A673 (cell line): ENCODE measurements around the gene INTS11. TPM values are rescaled to one million over a fixed set of nuclear protein-coding genes. Genes with fewer than 3 reads are reported as not detected.

ENCODE experiments used
- BruUV-seq: library from RNA; stranded (reverse); fragments of 400-500 nt; replicated peaks from 2 replicates; lab custom pipeline; 2021; lab: Mats Ljungman, UMichigan
- CTCF ChIA-PET: fragments of 300-600 bp; sonication (Branson Sonifier 250); formaldehyde crosslinking; loops from one replicate; lab custom pipeline; 2022; ENCODE audit warnings: antibody characterized with exemption; lab: Charles Lee
- POLR2A ChIA-PET: fragments of 300-600 bp; sonication (Branson Sonifier 250); formaldehyde crosslinking; loops from one replicate; lab custom pipeline; 2022; ENCODE audit warnings: antibody characterized with exemption; ENCODE audit not compliant: low non-redundant PET; lab: Charles Lee
- DNase-seq: peaks from one replicate; pipeline ENCODE4 v3.0.0-alpha.2; 2015; ENCODE audit warnings: low spot score
- H3K27ac ChIP-seq: fragments of 200-600 bp; sonication (generic); 2 replicates; pipeline ENCODE4 v1.5.1; 2016; ENCODE audit warnings: mixed run types, low read depth, mild to moderate bottlenecking, mixed read lengths, antibody characterized with exemption, low read length; ENCODE audit not compliant: poor library complexity, severe bottlenecking
- H3K27me3 ChIP-seq: fragments of 200-600 bp; sonication (generic); replicated peaks from 2 replicates; pipeline ENCODE4 v1.6.1; 2017; ENCODE audit warnings: mixed run types, low read depth, mild to moderate bottlenecking, mixed read lengths, antibody characterized with exemption, low read length; ENCODE audit not compliant: insufficient read depth, poor library complexity
- H3K36me3 ChIP-seq: fragments of 200-600 bp; sonication (generic); 2 replicates; pipeline ENCODE4 v1.6.1; 2016; ENCODE audit warnings: mixed run types, mild to moderate bottlenecking, mixed read lengths, antibody characterized with exemption, low read length; ENCODE audit not compliant: insufficient read depth, poor library complexity, severe bottlenecking
- H3K4me1 ChIP-seq: fragments of 200-600 bp; sonication (generic); 2 replicates; pipeline ENCODE4 v1.6.1; 2017; ENCODE audit warnings: mixed run types, mild to moderate bottlenecking, mixed read lengths, antibody characterized with exemption, low read length; ENCODE audit not compliant: insufficient read depth, poor library complexity, severe bottlenecking
- H3K4me3 ChIP-seq: fragments of 200-600 bp; sonication (generic); 2 replicates; pipeline ENCODE4 v1.5.1; 2016; ENCODE audit warnings: low read depth, mixed run types, mild to moderate bottlenecking, mixed read lengths, low read length; ENCODE audit not compliant: poor library complexity, severe bottlenecking
- H3K9me3 ChIP-seq: fragments of 200-600 bp; sonication (generic); 2 replicates; pipeline ENCODE4 v1.6.1; 2016; ENCODE audit warnings: mixed run types, low read depth, mild to moderate bottlenecking, mixed read lengths, antibody characterized with exemption, low read length; ENCODE audit not compliant: poor library complexity, severe bottlenecking
- CTCF ChIP-seq: fragments of 300-800, 200-600 bp; sonication (generic); conservative IDR thresholded peaks from 2 replicates; pipeline ENCODE4 v1.5.1; 2017; ENCODE audit warnings: low read depth, mild to moderate bottlenecking, antibody characterized with exemption, low read length, moderate library complexity, mixed read lengths
- EZH2 ChIP-seq: fragments of 200-600 bp; sonication (generic); IDR thresholded peaks from 2 replicates; pipeline ENCODE4 v1.6.1; 2017; ENCODE audit warnings: borderline replicate concordance, low read depth, mild to moderate bottlenecking, mixed read lengths, antibody characterized with exemption, low read length; ENCODE audit not compliant: poor library complexity, severe bottlenecking
- intact Hi-C: fragments of 100-400 bp; cut with micrococcal nuclease; formaldehyde crosslinking; loops from one replicate; pipeline ENCODE4 v1.10.0; 2022; ENCODE audit not compliant: unreplicated experiment
- total RNA-seq: library from RNA; stranded (reverse); gene quantifications from 2 replicates; pipeline ENCODE4 v1.2.3, GENCODE V29; 2021

Gene INTS11
- total RNA-seq, 1 experiment from 2014 or later: 156 TPM

GRCh38 chr1:1347663-1348419, 23.4 kb upstream of the INTS11 start:
- no peak for TF ChIP-seq CTCF
- Histone ChIP-seq H3K9me3 (no peaks in the 10 kb centered on the region), H3K27me3 (no peaks in the 10 kb centered on the region), H3K4me3 (peak overlapping the region; percentile 86), H3K4me1 (peaks cover 3% of the 10 kb centered on the region), H3K36me3 (no peaks in the 10 kb centered on the region), H3K27ac (peak overlapping the region; percentile 75)
- ChIA-PET POLR2A (no interaction called here), CTCF (no interaction called here)
- no peak for DNase-seq
- BruUV-seq: no TSS peak
- intact Hi-C loops: no loop called here

- ChIA-PET POLR2A (no interaction called here), CTCF (no interaction called here)
- Histone ChIP-seq H3K36me3 (no peaks in the 10 kb centered on the region), H3K9me3 (no peaks in the 10 kb centered on the region), H3K4me1 (peaks cover 3% of the 10 kb centered on the region), H3K27me3 (no peaks in the 10 kb centered on the region), H3K4me3 (peak overlapping the region; percentile 86), H3K27ac (no peak overlapping the region)
- DNase-seq: no peak
- no TSS peak for BruUV-seq
- intact Hi-C loops: no loop called here
- TF ChIP-seq CTCF: no peak
- TF ChIP-seq EZH2: no peak
Observed at GRCh38 chr1:1347026-1347595, 22.7 kb upstream of the INTS11 start.

GRCh38 chr1:1346501-1346890, 22.0 kb upstream of the INTS11 start:
- Histone ChIP-seq H3K4me1 (peaks cover 3% of the 10 kb centered on the region), H3K36me3 (no peaks in the 10 kb centered on the region), H3K4me3 (no peak overlapping the region), H3K27me3 (no peaks in the 10 kb centered on the region), H3K27ac (no peak overlapping the region), H3K9me3 (no peaks in the 10 kb centered on the region)
- TF ChIP-seq CTCF (no peak), EZH2 (no peak)
- POLR2A ChIA-PET: no interaction called here
- CTCF ChIA-PET: no interaction called here
- DNase-seq: no peak
- intact Hi-C loops: no loop called here
- no TSS peak for BruUV-seq
